ENCODE results near the gene LIN28A. TPM values are rescaled to one million over a fixed set of nuclear protein-coding genes. Genes with fewer than 3 reads are reported as not detected.

LIN28A gene
- polyA plus RNA-seq, 1 of the 3 experiments (the other 2 are of a cell fraction) = not detected

GRCh38 chr1:26472901-26473845 is 62.6 kb downstream of the LIN28A start (continued):
- TF ChIP-seq, protein P1, sequence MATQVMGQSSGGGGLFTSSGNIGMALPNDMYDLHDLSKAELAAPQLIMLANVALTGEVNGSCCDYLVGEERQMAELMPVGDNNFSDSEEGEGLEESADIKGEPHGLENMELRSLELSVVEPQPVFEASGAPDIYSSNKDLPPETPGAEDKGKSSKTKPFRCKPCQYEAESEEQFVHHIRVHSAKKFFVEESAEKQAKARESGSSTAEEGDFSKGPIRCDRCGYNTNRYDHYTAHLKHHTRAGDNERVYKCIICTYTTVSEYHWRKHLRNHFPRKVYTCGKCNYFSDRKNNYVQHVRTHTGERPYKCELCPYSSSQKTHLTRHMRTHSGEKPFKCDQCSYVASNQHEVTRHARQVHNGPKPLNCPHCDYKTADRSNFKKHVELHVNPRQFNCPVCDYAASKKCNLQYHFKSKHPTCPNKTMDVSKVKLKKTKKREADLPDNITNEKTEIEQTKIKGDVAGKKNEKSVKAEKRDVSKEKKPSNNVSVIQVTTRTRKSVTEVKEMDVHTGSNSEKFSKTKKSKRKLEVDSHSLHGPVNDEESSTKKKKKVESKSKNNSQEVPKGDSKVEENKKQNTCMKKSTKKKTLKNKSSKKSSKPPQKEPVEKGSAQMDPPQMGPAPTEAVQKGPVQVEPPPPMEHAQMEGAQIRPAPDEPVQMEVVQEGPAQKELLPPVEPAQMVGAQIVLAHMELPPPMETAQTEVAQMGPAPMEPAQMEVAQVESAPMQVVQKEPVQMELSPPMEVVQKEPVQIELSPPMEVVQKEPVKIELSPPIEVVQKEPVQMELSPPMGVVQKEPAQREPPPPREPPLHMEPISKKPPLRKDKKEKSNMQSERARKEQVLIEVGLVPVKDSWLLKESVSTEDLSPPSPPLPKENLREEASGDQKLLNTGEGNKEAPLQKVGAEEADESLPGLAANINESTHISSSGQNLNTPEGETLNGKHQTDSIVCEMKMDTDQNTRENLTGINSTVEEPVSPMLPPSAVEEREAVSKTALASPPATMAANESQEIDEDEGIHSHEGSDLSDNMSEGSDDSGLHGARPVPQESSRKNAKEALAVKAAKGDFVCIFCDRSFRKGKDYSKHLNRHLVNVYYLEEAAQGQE (IDR thresholded peaks at IDR 0.05; ENCODE audit: low read depth, low read length) = no peak
- TF ChIP-seq, protein P2, sequence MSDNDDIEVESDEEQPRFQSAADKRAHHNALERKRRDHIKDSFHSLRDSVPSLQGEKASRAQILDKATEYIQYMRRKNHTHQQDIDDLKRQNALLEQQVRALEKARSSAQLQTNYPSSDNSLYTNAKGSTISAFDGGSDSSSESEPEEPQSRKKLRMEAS (IDR thresholded peaks at IDR 0.05; ENCODE audit: low read depth) = peak; percentile 67
- no peak for TF ChIP-seq RFX5 (IDR thresholded peaks at IDR 0.05; ENCODE audit: low read length)
- TF ChIP-seq CHD2 (IDR thresholded peaks at IDR 0.05; ENCODE audit: low read length, partially characterized antibody) = no peak
- TF ChIP-seq IRF3 (IDR thresholded peaks at IDR 0.05; ENCODE audit: low read depth, low read length) = no peak
- TF ChIP-seq NRF1 (IDR thresholded peaks at IDR 0.05; ENCODE audit: low read depth, low read length) = peak; percentile 71
- no peak for TF ChIP-seq ZBTB33 (IDR thresholded peaks at IDR 0.05; ENCODE audit: borderline replicate concordance, low read depth)
- TF ChIP-seq, protein P3, sequence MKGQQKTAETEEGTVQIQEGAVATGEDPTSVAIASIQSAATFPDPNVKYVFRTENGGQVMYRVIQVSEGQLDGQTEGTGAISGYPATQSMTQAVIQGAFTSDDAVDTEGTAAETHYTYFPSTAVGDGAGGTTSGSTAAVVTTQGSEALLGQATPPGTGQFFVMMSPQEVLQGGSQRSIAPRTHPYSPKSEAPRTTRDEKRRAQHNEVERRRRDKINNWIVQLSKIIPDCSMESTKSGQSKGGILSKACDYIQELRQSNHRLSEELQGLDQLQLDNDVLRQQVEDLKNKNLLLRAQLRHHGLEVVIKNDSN (IDR thresholded peaks at IDR 0.05; ENCODE audit: borderline replicate concordance, low read depth) = no peak; the same call in 1 of the 2 replicates
- TF ChIP-seq TAF1 (IDR thresholded peaks at IDR 0.05; ENCODE audit: borderline replicate concordance, low read depth, low read length) = no peak; the same call in 1 of the 2 replicates
- TF ChIP-seq USF2 (IDR thresholded peaks at IDR 0.05; ENCODE audit: borderline replicate concordance, low read depth, low read length) = no peak
- no peak for TF ChIP-seq TEAD4 (IDR thresholded peaks at IDR 0.05; ENCODE audit: borderline replicate concordance, insufficient read depth)

All from SK-N-SH (cell line).